Mucosa of rectum (tissue), 2 donors: Measurements from ENCODE around the gene SCN11A.

Source experiments
- H3K27ac ChIP-seq, 2 donors: one replicate each; pipeline ENCODE4 v1.7.0; 2013; ENCODE audit warnings: inconsistent platforms in 2 of 2, low read depth in 2 of 2, low read length in 2 of 2
- H3K27me3 ChIP-seq, 2 donors: one replicate each; pipeline ENCODE4 v1.7.0; 2013; ENCODE audit warnings: low read length in 2 of 2; ENCODE audit not compliant: control insufficient read depth in 2 of 2, insufficient read depth in 2 of 2
- H3K36me3 ChIP-seq, 2 donors: one replicate each; pipeline ENCODE4 v1.7.0; 2013; ENCODE audit warnings: low read length in 2 of 2; ENCODE audit not compliant: control insufficient read depth in 2 of 2, insufficient read depth in 2 of 2
- H3K4me1 ChIP-seq, 2 donors: one replicate each; pipeline ENCODE4 v1.7.0; 2013; ENCODE audit warnings: low read length in 2 of 2, mild to moderate bottlenecking in 1 of 2; ENCODE audit not compliant: control insufficient read depth in 2 of 2, insufficient read depth in 2 of 2
- H3K4me3 ChIP-seq, 2 donors: one replicate each; pipeline ENCODE4 v1.7.0; 2013; ENCODE audit warnings: low read length in 2 of 2
- H3K9ac ChIP-seq, 2 donors: one replicate each; pipeline ENCODE4 v1.7.0; 2013; ENCODE audit warnings: low read length in 2 of 2, low read depth in 1 of 2, mild to moderate bottlenecking in 1 of 2
- H3K9me3 ChIP-seq, 2 donors: one replicate each; pipeline ENCODE4 v1.7.0; 2013; ENCODE audit warnings: low read length in 2 of 2; ENCODE audit not compliant: control insufficient read depth in 2 of 2
- donor health status: healthy.
- donor health status: Normal muscosa, but diverticular disease.

The SCN11A gene

GRCh38 chr3:39094851-39095677 is 43.3 kb upstream of the SCN11A start:
- Histone ChIP-seq H3K4me1 (no peaks in the 10 kb centered on the region), H3K27me3 (no peaks in the 10 kb centered on the region), H3K36me3 (peaks cover 70 to 86% of the 10 kb centered on the region in 2 donors), H3K4me3 (no peak overlapping the region), H3K9me3 (no peaks in the 10 kb centered on the region), H3K9ac (no peak overlapping the region), H3K27ac (no peak overlapping the region)

DNA sequence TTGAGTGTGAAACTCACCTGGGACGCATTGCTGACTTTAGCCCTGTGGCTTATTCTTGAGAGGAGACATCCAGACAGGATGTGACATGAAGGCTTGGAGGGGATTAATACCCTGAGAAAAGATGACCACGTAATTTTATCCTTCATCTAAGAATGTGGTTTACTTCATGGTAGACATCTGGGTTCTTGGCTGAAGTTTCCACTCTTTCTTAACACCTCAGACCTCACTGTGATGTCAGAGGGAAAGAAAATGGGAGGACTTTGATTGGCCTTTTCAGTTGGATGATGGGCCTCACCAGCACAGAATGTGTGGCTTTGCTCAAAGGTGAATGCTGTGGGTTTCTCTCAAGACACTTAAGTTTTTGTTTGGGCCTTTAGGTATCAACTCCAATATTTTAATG is 39.2 kb upstream of the SCN11A start:
- no peaks in the 10 kb centered on the region for H3K9me3 ChIP-seq
- no peak overlapping the region for H3K9ac ChIP-seq
- H3K27me3 ChIP-seq = no peaks in the 10 kb centered on the region
- peaks cover 65 to 80% of the 10 kb centered on the region in 2 donors for H3K36me3 ChIP-seq
- no peak overlapping the region for H3K27ac ChIP-seq
- no peaks in the 10 kb centered on the region for H3K4me1 ChIP-seq
- H3K4me3 ChIP-seq = no peak overlapping the region

GRCh38 chr3:39088889-39089288 is 37.1 kb upstream of the SCN11A start:
- H3K9me3 ChIP-seq = no peaks in the 10 kb centered on the region
- no peak overlapping the region for H3K27ac ChIP-seq
- no peak overlapping the region for H3K4me3 ChIP-seq
- H3K36me3 ChIP-seq = peaks cover 56 to 71% of the 10 kb centered on the region in 2 donors
- H3K9ac ChIP-seq = no peak overlapping the region
- no peaks in the 10 kb centered on the region for H3K4me1 ChIP-seq
- no peaks in the 10 kb centered on the region for H3K27me3 ChIP-seq

- no peaks in the 10 kb centered on the region for H3K4me1 ChIP-seq
- peaks cover 57 to 70% of the 10 kb centered on the region in 2 donors for H3K36me3 ChIP-seq
- no peak overlapping the region for H3K4me3 ChIP-seq
- no peak overlapping the region for H3K27ac ChIP-seq
- H3K9me3 ChIP-seq = no peaks in the 10 kb centered on the region
- no peaks in the 10 kb centered on the region for H3K27me3 ChIP-seq
- H3K9ac ChIP-seq = no peak overlapping the region
These were observed 36.7 kb upstream of the SCN11A start for GRCh38 chr3:39088456-39088855.

DNA sequence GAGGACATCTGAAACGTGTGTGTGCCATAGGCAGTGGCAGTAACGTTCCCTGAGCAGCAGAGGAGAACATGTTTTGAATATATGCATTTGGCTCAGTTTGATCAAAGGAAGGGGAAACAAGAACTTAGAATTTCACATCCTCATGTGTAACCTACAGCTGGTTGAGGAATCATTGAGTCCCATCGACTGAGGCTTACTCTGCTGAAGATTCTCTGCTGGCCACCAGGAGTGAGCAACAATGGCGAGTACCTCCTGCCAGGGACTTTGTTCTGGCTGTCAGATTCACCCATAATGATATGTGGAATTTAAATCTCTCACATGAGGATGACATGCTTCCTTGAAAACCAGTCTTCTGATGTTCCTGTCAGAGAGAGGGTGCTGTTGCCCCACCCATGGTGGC is 34.4 kb upstream of the SCN11A start:
- Histone ChIP-seq H3K4me3 (no peak overlapping the region), H3K9me3 (no peaks in the 10 kb centered on the region), H3K27me3 (no peaks in the 10 kb centered on the region), H3K4me1 (no peaks in the 10 kb centered on the region), H3K27ac (no peak overlapping the region), H3K36me3 (peaks cover 48 to 54% of the 10 kb centered on the region in 2 donors), H3K9ac (no peak overlapping the region)

GRCh38 chr3:39082666-39083313 is 31.0 kb upstream of the SCN11A start:
- H3K27me3 ChIP-seq = no peaks in the 10 kb centered on the region
- peaks cover 33 to 38% of the 10 kb centered on the region in 2 donors for H3K36me3 ChIP-seq
- H3K4me1 ChIP-seq = no peaks in the 10 kb centered on the region
- H3K9ac ChIP-seq = no peak overlapping the region
- H3K27ac ChIP-seq = no peak overlapping the region
- no peak overlapping the region for H3K4me3 ChIP-seq
- H3K9me3 ChIP-seq = no peaks in the 10 kb centered on the region

DNA sequence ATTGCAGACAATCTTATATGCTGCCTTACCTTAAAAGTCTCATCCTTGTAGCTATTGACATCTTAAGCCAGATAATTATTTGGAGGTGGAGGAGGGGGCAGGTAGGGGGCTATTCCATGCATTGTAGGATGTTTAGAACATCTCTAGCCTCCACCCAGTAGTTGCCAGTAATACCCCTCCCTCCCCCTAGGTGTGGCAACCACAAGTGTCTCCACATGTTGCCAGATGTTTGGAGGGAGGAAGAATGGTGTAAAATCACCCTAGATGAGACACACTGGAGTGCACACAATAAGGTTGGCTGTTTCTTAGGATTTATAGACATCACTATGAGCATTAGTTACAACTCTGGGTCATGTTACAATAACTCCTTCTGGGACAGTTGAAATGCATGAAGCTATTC is 28.3 kb upstream of the SCN11A start:
- no peak overlapping the region for H3K9ac ChIP-seq
- H3K36me3 ChIP-seq = peaks cover 37% of the 10 kb centered on the region in 2 donors
- no peaks in the 10 kb centered on the region for H3K4me1 ChIP-seq
- H3K9me3 ChIP-seq = no peaks in the 10 kb centered on the region
- no peak overlapping the region for H3K4me3 ChIP-seq
- H3K27ac ChIP-seq = no peak overlapping the region
- H3K27me3 ChIP-seq = no peaks in the 10 kb centered on the region

- H3K27ac ChIP-seq = no peak overlapping the region
- H3K9me3 ChIP-seq = no peaks in the 10 kb centered on the region
- H3K9ac ChIP-seq = no peak overlapping the region
- peaks cover 39 to 41% of the 10 kb centered on the region in 2 donors for H3K36me3 ChIP-seq
- H3K27me3 ChIP-seq = no peaks in the 10 kb centered on the region
- H3K4me1 ChIP-seq = no peaks in the 10 kb centered on the region
- H3K4me3 ChIP-seq = no peak overlapping the region
These were observed 27.8 kb upstream of the SCN11A start for GRCh38 chr3:39079530-39079929.

DNA sequence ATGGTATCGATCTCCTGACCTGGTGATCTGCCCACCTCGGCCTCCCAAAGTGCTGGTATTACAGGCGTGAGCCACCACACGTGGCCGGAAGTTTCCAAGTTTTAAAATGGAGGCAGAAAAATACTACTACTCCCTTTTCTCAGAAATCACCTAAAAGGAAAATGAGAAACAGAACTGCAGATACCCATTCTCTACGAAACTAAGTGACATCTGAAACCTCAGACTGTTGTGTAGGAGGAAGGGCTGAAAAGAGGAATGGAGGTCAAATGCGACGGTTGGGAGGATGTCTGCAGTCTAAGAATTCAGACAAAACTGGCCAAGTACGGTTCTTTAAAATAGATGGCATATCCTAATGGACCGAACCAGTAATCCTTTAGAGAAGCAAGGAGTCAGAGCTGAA is 24.2 kb upstream of the SCN11A start:
- peaks cover 60 to 62% of the 10 kb centered on the region in 2 donors for H3K36me3 ChIP-seq
- no peak overlapping the region for H3K9ac ChIP-seq
- H3K27ac ChIP-seq = no peak overlapping the region
- H3K4me1 ChIP-seq = no peaks in the 10 kb centered on the region
- H3K4me3 ChIP-seq = no peak overlapping the region
- no peaks in the 10 kb centered on the region for H3K27me3 ChIP-seq
- no peaks in the 10 kb centered on the region for H3K9me3 ChIP-seq

DNA sequence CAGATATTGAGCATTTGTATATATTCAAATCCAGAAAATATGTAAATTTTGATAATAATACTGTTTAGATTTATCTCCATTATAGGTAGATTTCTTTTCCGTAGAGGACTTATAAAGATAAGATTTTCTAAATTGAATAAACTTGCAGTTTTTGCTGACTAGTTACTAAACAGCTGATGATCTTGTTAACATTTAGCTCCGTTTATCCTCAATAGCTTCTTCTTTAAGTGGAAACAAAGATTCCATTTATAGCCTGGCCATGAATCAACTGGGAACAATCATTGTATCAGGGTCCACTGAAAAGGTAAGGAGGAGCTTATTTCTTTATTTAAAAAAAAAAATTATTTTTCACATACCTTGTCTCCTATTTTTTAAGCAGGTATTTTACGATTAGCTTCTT is 16.8 kb upstream of the SCN11A start:
- H3K27me3 ChIP-seq = no peaks in the 10 kb centered on the region
- H3K4me3 ChIP-seq = no peak overlapping the region
- no peaks in the 10 kb centered on the region for H3K4me1 ChIP-seq
- no peaks in the 10 kb centered on the region for H3K9me3 ChIP-seq
- H3K27ac ChIP-seq = no peak overlapping the region
- H3K9ac ChIP-seq = no peak overlapping the region
- H3K36me3 ChIP-seq = peaks cover 41 to 53% of the 10 kb centered on the region in 2 donors
